Glutamatergic neuron (in vitro differentiated cells): ENCODE results near the gene SHISA8. TPM values are rescaled to one million over a fixed set of nuclear protein-coding genes. Genes with fewer than 3 reads are reported as not detected.
A peak's percentile ranks its signal among the peaks of the same experiment; 100 is the strongest.

Source experiments
- DNase-seq: peaks from one replicate; pipeline ENCODE4 v3.0.0; 2022
- H3K27ac Mint-ChIP-seq: one replicate; pipeline ENCODE4 v1.8.0; 2020; ENCODE audit warnings: mild to moderate bottlenecking, mixed read lengths, inconsistent platforms; ENCODE audit not compliant: unreplicated experiment
- H3K27me3 Mint-ChIP-seq: one replicate; pipeline ENCODE4 v1.8.0; 2020; ENCODE audit warnings: mild to moderate bottlenecking, moderate library complexity, mixed read lengths, inconsistent platforms; ENCODE audit not compliant: unreplicated experiment
- H3K36me3 Mint-ChIP-seq: one replicate; pipeline ENCODE4 v1.8.0; 2020; ENCODE audit warnings: mild to moderate bottlenecking, mixed read lengths, inconsistent platforms; ENCODE audit not compliant: unreplicated experiment
- H3K4me1 Mint-ChIP-seq: one replicate; pipeline ENCODE4 v1.8.0; 2020; ENCODE audit warnings: mild to moderate bottlenecking, low read depth, mixed read lengths, inconsistent platforms; ENCODE audit not compliant: unreplicated experiment
- H3K4me3 Mint-ChIP-seq: one replicate; pipeline ENCODE4 v1.8.0; 2020; ENCODE audit warnings: mild to moderate bottlenecking, mixed read lengths, inconsistent platforms; ENCODE audit not compliant: unreplicated experiment
- H3K9me3 Mint-ChIP-seq: one replicate; pipeline ENCODE4 v1.8.0; 2020; ENCODE audit warnings: mild to moderate bottlenecking, moderate library complexity, mixed read lengths, inconsistent platforms; ENCODE audit not compliant: unreplicated experiment
- total RNA-seq: library from RNA; stranded (reverse); fragmentation: NEBNext Ultra II Directional; extraction: Animal tissue kit (Norgen Biotek cat#: 25700); gene quantifications from one replicate; pipeline ENCODE4 v1.2.1, GENCODE V29; 2021; ENCODE audit not compliant: unreplicated experiment
- TF ChIP-seq, protein P1 (sequence below): fragments of 200-600 bp; sonication (generic); IDR thresholded peaks from one replicate; pipeline ENCODE4 v1.5.0; 2021; ENCODE audit not compliant: partially characterized antibody, unreplicated experiment

SHISA8 gene
- total RNA-seq, 1 donor from 2014 or later = not detected

DNA sequence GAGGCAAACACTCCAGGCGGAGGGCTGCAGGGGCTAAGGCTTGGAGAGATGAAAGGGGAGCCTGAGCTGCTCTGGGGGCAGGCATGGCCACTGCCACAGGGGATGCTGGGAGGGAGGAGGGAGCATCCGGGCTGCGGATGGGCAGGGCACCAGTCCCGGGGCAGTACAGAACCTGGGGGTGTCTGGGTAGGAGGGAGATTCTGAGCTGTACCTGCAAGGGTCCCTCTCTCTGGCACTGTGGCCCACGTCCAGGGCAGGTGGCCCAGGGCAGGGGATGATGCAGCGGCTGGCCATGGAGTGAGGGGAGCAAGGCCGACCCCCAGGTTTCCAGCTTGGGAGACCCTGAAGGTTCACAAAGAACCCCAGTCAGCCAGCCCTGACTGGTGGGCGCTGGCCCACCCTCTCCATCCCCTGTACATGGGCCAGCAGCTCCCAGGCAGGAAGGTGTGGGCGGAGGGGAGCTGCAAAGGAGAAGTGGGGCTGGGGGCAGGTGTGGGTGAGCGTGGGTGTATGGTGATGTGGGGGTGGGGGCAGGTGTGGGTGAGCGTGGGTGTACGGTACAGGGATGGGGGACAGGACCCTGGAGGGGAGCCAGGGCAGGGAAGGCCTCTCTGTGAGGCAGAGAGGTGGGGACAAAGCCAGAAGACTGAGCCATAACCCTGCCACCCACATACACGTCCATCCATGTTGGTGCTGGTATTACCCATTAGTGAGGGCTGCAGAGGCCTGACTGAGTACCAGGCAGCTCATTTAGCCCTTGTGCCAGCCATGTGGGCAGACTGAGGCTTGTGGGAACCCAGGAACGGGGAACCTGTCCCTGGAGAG, 13.9 kb upstream of the SHISA8 start:
- Mint-ChIP-seq H3K27ac (no peak overlapping the region), H3K4me1 (peaks cover 8% of the 10 kb centered on the region), H3K27me3 (peaks cover 17% of the 10 kb centered on the region), H3K4me3 (no peak overlapping the region), H3K36me3 (no peaks in the 10 kb centered on the region), H3K9me3 (peaks cover 4% of the 10 kb centered on the region)
- TF ChIP-seq, protein P1, sequence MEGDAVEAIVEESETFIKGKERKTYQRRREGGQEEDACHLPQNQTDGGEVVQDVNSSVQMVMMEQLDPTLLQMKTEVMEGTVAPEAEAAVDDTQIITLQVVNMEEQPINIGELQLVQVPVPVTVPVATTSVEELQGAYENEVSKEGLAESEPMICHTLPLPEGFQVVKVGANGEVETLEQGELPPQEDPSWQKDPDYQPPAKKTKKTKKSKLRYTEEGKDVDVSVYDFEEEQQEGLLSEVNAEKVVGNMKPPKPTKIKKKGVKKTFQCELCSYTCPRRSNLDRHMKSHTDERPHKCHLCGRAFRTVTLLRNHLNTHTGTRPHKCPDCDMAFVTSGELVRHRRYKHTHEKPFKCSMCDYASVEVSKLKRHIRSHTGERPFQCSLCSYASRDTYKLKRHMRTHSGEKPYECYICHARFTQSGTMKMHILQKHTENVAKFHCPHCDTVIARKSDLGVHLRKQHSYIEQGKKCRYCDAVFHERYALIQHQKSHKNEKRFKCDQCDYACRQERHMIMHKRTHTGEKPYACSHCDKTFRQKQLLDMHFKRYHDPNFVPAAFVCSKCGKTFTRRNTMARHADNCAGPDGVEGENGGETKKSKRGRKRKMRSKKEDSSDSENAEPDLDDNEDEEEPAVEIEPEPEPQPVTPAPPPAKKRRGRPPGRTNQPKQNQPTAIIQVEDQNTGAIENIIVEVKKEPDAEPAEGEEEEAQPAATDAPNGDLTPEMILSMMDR = no peak
- no peak for DNase-seq

DNA sequence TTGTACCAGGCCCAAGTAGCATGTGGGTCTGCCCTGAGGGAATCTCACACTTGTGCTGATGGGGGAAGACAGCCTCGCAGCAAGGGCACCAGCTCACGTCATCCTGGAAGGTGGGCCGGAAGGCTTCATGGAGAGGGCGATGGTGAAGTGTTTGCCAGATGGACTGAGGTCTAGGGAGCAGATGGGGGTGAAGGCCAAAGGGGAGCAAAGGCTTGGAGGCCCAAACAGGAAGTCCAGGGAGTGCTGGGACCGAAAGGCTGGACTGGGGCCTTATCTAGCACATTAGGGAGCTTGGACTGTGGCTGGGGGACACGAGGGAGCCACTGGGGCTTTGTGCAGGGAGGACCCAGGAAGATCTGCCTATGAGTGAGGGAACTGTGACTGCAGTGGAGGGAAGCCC, 12.9 kb upstream of the SHISA8 start:
- no peak for DNase-seq
- H3K36me3 Mint-ChIP-seq = no peaks in the 10 kb centered on the region
- TF ChIP-seq, protein P1 = no peak
- H3K4me3 Mint-ChIP-seq = no peak overlapping the region
- H3K4me1 Mint-ChIP-seq = peaks cover 8% of the 10 kb centered on the region
- peaks cover 19% of the 10 kb centered on the region for H3K27me3 Mint-ChIP-seq
- H3K9me3 Mint-ChIP-seq = peaks cover 4% of the 10 kb centered on the region
- no peak overlapping the region for H3K27ac Mint-ChIP-seq

DNA sequence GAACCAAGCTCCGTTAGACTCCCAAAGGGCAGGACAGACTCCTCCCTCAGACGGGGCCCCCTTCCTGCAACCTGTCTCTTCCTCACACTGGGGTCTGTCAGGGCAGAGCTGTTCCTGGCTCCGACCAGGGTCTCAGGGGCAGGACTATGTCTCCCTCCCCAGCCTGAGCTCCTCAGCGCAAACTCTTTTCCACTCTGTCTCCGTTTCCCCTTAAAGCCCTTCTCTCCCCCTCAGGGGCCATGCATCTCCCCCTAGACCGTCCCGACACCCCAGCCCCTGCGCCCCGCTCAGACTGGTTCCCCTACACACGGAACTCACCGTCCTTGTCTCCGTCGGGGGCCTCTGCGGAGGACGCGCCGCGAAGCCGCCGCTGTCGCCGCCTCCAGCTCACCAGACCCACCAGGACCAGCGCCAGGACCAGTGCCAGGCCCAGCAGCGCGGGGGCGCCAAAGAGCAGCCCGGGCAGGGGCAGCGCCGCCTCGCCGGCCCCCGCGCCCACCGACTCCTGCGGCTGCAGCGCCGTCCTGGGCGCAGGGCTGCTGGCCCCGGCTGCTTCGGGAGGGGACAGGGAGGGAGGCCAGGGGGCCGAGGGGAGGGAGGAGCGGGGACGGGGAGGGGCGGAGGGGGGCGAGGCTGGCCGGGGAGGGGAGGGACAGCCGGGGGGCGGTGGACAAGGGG, 11.0 kb upstream of the SHISA8 start:
- H3K4me1 Mint-ChIP-seq = peaks cover 6% of the 10 kb centered on the region
- H3K4me3 Mint-ChIP-seq = no peak overlapping the region
- peaks cover 17% of the 10 kb centered on the region for H3K27me3 Mint-ChIP-seq
- peak; percentile 81 for DNase-seq
- no peak overlapping the region for H3K27ac Mint-ChIP-seq
- no peaks in the 10 kb centered on the region for H3K36me3 Mint-ChIP-seq
- TF ChIP-seq, protein P1 = peak; percentile 73
- peaks cover 4% of the 10 kb centered on the region for H3K9me3 Mint-ChIP-seq

DNA sequence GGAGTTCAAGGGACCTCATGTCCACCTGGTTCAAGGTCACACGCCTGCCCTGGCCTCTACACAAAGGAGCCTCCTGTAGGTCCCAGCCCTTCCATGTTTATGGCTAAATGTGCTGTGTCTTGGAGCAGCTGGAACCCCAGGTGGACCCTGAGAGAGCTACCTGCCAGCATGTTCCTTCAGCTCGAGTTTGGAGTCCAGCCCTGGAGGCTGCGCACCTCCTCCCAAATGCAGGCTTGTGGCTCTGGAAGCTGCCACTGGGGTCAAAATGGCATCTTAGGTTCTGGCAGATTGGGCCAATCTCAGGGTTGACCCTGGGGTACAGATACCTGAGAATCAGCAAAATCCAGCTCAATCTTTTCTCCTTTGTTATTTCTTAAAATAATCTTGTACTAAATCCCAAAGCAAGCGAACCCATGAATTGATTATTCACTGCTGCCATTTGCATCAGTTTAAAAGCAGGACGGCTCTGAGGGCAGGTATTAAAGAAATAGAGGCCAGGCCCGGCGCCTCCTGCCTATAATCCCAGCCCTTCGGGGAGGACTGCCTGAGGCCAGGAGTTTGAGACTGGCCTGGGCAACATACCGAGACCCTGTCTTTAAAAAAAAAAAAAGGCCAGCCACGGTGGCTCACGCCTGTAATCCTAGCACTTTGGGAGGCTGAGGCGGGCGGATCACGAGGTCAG, 8.9 kb upstream of the SHISA8 start:
- H3K4me1 Mint-ChIP-seq = peaks cover 6% of the 10 kb centered on the region
- no peak overlapping the region for H3K4me3 Mint-ChIP-seq
- no peak overlapping the region for H3K27ac Mint-ChIP-seq
- no peak for DNase-seq
- H3K9me3 Mint-ChIP-seq = peaks cover 4% of the 10 kb centered on the region
- no peaks in the 10 kb centered on the region for H3K36me3 Mint-ChIP-seq
- H3K27me3 Mint-ChIP-seq = peaks cover 18% of the 10 kb centered on the region
- TF ChIP-seq, protein P1 = no peak
